ENCODE measurements around the gene RBM47.

- no peak for TF ChIP-seq POLR2A (IDR thresholded peaks at IDR 0.05; ENCODE audit: low read length)
- TF ChIP-seq GATA1 (IDR thresholded peaks at IDR 0.05; ENCODE audit: low read depth, low read length) = no peak
Observed at GRCh38 chr4:40665842-40666241, 36.2 kb upstream of the RBM47 start.
